Measurements from ENCODE around the gene SULT6B1. TPM values are rescaled to one million over a fixed set of nuclear protein-coding genes. Genes with fewer than 3 reads are reported as not detected.

SULT6B1 gene
- total RNA-seq, 2 experiments from 2014 or later = not detected

- ChIA-PET POLR2A (interaction anchor here (1.8 kb wide), 1 partner anchor 75 kb away, joined by 5 read pairs; the partner anchor contains the start of genes CEBPZ and NDUFAF7), CTCF (interaction anchor here (2.1 kb wide), 1 partner anchor 11 kb away, joined by 8 read pairs; no protein-coding TSS in a partner anchor)
Observed at GRCh38 chr2:37156857-37157714, 31.4 kb downstream of the SULT6B1 start, which contains the start of gene EIF2AK2. Gene EIF2AK2, minus strand, starts transcription at chr2:37156980. Its CDS starts 9,174 bp downstream, at chr2:37147806.

DNA sequence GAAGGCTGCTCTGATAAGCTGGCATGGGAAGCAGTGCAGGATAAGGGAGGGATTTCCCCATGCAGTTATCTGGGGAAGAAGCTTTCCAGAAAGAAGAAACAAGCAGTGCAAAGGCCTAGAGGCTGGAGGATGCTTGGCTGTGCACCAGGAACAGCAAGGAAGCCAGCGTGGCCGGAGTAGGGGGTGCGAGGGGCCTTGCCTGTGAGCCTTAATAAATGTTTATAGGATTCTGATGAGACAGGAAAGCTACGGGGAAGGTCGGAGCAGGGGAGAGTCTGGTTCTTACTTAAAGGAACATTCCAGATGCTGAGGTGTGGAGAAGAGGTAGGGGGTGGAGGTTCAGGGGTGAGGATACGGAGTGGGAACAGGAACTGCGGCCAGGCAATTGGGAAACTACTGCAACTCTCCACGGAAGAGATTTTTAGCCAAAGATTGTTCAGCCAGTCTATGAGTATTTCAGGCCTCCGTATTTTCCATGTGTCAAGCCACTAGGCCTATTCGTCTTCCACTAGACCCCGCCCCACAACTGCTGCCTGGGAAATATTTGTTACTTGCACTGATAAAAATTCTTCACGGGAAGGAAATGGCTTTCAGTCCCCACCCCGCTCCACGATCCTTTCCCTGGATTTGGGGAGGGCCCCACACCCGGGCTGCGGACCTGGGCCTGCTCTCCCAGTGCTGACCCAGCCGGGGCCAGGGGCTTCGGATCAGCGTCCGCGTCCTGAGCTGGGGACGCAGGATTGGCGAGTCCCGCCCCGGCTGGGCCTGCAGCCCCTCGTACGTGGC, 32.2 kb downstream of the SULT6B1 start:
- CTCF ChIA-PET = interaction anchor here (2.1 kb wide), 1 partner anchor 12 kb away, joined by 8 read pairs; no protein-coding TSS in a partner anchor
- POLR2A ChIA-PET = interaction anchor here (0.6 to 1.8 kb wide), 2 partner anchors 76 to 85 kb away, joined by 3 to 5 read pairs; partner anchors contain the start of genes CEBPZ and NDUFAF7

DNA sequence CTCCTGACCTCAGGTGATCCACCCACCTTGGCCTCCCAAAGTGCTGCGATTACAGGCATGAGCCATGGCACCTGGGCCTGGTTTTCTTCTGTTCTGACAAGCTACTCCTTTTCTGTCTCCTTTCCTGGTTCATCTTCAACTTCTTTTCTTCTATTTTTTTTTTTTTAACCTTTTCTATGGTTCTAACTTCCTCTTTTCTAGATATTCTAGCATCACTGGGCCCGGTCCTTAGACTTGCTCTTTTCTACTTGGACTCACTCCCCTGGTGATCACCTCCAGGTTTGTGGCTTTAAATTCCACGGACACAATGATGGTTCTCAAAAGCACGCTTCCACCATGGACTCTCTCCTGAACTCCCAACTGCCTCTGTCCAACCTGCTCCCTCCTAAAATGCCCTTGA, 33.7 kb downstream of the SULT6B1 start:
- CTCF ChIA-PET = no interaction called here
- POLR2A ChIA-PET = interaction anchor here (0.6 kb wide), 1 partner anchor 205 kb away, joined by 3 read pairs; no protein-coding TSS in a partner anchor

- ChIA-PET POLR2A (interaction anchor here (0.7 kb wide), 1 partner anchor 40 kb away, joined by 10 read pairs; no protein-coding TSS in a partner anchor), CTCF (no interaction called here)
Observed at GRCh38 chr2:37153224-37153623, 35.2 kb downstream of the SULT6B1 start.

- ChIA-PET POLR2A (interaction anchor here (0.6 kb wide), 2 partner anchors 1242 to 1597 kb away, joined by 3 to 5 read pairs; no protein-coding TSS in a partner anchor), CTCF (no interaction called here)
Observed at GRCh38 chr2:37149626-37150322, 38.7 kb downstream of the SULT6B1 start.

- ChIA-PET CTCF (no interaction called here), POLR2A (no interaction called here)
Observed at GRCh38 chr2:37148325-37148724, 40.1 kb downstream of the SULT6B1 start.

GRCh38 chr2:37146062-37146461, 42.4 kb downstream of the SULT6B1 start:
- CTCF ChIA-PET = no interaction called here
- POLR2A ChIA-PET = no interaction called here

GRCh38 chr2:37143974-37144373, 44.5 kb downstream of the SULT6B1 start:
- ChIA-PET POLR2A (no interaction called here), CTCF (interaction anchor here (1.1 kb wide), 1 partner anchor 25 kb away, joined by 5 read pairs; no protein-coding TSS in a partner anchor)

GRCh38 chr2:37142546-37142945, 45.9 kb downstream of the SULT6B1 start:
- ChIA-PET CTCF (interaction anchor here (0.6 kb wide), 1 partner anchor 55 kb away, joined by 4 read pairs; no protein-coding TSS in a partner anchor), POLR2A (no interaction called here)

DNA sequence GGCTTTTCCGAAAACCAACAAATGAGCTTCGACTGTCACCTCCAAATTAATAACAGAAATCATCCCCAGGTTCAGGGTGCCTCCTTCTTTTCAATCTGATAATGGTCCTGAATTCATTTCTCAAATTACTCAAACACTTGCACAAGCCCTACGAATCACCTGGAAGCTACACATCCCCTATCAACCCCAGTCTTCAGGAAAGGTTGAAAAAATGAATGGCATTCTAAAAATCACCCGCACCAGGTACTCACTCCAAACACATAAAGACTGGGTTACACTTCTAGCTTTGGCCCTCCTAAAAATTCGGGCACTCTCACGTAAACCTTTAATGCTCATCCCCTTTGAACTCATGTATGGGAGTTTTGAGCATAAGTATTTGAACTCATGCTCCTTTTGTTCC, 55.6 kb downstream of the SULT6B1 start:
- CTCF ChIA-PET = no interaction called here
- POLR2A ChIA-PET = no interaction called here

DNA sequence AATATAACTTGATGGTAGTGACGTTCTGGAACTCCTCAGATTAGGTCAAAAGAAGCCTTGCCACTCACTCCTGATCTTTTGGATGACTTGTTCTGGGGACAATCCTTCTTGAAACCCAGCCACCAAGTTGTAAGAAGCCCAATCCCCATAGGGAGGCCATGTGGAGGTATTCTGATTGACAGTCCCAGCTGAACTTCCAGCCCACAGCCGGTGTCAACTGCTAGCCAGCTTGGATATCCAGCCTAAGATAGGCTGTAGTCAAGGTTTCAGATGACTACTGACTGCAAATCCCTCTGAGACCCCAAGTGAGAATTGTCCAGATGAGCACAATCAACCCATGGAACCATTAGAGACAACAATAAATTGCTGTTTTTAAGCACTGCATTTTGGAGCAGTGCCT, 63.1 kb downstream of the SULT6B1 start:
- CTCF ChIA-PET = no interaction called here
- POLR2A ChIA-PET = no interaction called here

GRCh38 chr2:37119157-37119556, 69.3 kb downstream of the SULT6B1 start:
- POLR2A ChIA-PET = no interaction called here
- CTCF ChIA-PET = no interaction called here

Other genes with a start within 250 kb of the SULT6B1 start
- gene STRN, start 222.1 kb downstream of the SULT6B1 start, total RNA-seq = 10 to 100 TPM; 25.6 to 27.9 TPM
- gene HEATR5B, start 104.3 kb downstream of the SULT6B1 start, total RNA-seq = 10 to 100 TPM; 17.5 to 18.2 TPM
- gene GPATCH11, start 104.2 kb downstream of the SULT6B1 start, total RNA-seq = 10 to 100 TPM; 16.3 to 17.4 TPM
- gene EIF2AK2, start 31.7 kb downstream of the SULT6B1 start, total RNA-seq = 10 to 100 TPM; 37.4 to 38.4 TPM
- 10 to 100 TPM; 38.0 to 42.7 TPM for gene CEBPZOS, start 7.8 kb upstream of the SULT6B1 start, total RNA-seq
- gene CEBPZ, start 42.9 kb upstream of the SULT6B1 start, total RNA-seq = 100 to 1,000 TPM; 103 to 105 TPM
- gene NDUFAF7, start 43.0 kb upstream of the SULT6B1 start, total RNA-seq = 10 to 100 TPM; 20.7 to 20.8 TPM
- 10 to 100 TPM; 61.0 to 67.1 TPM for gene PRKD3, start 136.2 kb upstream of the SULT6B1 start, total RNA-seq
- gene QPCT, start 156.0 kb upstream of the SULT6B1 start, total RNA-seq = 1 to 10 TPM; 5.5 to 6.6 TPM

Data from activated CD8-positive, alpha-beta memory T cell treated with anti-CD3 and anti-CD28 coated beads for 36 hours (primary cell).